Activated T-cell treated with anti-CD3 and anti-CD28 coated beads for 24 hours (primary cell): ENCODE results near the gene TPRG1L.

Experiments
- DNase-seq: peaks from one replicate; pipeline ENCODE4 v3.0.0-alpha.2; 2020; ENCODE audit warnings: low read depth

Gene TPRG1L

DNA sequence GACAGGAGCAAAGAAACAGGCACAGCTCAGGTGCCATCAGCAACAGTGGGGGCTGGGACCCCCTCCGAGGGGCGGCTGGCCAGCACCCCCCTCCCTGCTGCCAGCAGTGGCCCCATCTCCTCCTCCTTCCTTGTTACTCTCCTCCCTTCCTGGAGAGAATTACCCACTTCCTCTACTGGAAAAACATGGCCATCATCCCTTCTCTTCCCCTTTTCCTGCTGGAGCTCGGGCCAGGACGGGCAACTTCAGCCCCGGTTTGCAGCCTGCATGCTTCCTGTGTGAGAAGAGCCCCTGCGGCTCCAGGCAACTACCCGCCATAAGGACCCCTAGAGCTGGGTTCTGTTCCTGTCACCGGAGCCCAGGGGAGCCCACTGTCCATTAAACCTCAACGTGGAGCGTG lies 31.1 kb upstream of the TPRG1L start:
- no peak for DNase-seq

DNA sequence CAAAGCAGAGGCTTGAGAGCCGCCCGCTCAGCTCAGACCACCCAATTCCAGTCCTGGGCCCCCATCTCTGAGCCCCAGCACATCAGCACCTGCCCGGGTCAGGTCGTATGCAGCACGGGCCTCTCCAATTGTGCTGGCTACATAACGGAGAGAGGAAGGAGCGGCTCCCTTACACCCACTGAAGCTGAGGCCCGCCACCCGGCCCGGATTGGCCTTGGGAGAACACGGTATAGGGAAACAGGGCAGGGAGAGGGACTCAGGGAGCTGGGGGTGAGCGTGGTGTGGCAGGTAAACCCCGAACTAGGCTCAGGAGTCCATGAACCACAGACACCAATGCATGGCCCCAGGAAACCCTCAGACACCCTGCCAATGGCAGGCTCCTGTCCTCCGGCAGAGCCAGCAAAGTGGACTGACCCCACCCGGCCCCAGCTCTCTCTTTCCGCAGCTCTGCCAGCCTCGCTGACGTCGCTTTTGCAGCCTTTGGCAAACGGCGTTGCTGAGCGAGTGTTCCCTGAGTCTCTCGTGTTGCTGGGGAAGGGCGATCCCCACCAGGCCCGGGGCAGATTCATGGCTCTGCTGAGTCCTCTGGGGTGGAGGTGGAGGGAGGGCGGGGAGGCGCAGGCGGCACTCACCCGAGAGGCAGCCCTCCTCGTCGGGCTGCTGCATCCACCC lies 30.0 kb upstream of the TPRG1L start:
- DNase-seq = no peak

DNA sequence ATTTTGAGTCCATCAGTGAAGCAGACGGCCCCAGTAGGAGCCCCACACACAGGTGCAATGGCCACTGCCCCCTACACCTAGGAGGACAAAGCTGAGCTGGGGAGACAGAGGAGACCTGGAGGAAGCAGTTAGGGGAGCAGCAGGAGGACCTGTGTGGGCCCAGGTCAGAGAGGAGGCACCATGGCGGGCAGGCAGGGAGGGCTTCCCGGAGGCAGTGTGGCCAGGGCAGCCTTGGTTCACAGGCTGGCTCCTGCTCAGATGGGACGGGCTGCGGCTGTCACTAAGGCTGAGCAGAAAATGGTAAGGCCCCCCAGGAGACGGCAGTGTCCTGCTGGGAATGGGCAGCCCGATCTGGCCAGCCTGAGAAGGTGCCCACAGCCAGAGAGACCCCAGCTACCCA lies 28.9 kb upstream of the TPRG1L start:
- no peak for DNase-seq

DNA sequence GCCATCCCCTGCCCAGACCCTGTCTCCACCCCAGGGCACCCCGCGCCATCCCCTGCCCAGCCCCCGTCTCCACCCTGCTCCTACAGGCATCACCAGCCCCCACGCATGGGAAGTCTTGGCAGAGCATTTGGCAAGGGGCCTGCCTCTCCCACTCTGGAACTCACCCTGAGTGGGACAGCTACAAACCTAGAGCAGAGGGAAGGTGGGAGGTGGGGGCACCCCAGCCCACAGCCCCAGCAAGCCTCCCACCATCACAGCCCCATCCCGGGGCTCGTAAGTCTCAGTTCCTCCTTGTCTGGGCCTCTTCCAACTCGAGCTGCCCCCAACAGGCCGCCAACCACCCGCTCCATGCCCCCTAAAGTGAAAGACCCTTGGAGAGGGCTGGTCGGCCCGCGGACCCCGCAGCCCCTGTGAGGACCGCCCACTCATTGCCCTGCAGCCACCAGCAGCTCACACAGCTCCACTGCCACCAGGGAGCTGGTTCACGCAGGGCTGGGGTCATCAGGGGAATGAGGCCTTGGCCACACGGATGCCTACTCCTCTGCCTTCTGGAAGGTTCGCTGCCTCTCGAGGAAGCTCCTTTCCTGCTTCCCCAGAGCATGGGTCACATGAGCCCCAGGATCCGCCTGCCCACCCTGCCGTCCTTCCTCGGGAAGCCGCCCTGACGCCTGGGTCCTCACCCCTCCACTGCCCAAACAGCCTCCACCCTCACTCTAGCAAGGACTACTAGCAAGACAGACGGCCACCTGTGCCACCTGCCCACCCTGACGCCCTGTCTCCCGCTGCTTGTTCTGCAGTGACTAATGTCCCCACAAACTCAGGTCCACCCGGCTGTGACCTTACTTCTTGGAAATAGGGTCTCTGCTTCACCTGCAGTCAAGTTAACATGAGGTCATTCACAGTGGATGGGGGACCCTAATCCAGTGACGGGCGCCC lies 27.9 kb upstream of the TPRG1L start:
- no peak for DNase-seq

DNA sequence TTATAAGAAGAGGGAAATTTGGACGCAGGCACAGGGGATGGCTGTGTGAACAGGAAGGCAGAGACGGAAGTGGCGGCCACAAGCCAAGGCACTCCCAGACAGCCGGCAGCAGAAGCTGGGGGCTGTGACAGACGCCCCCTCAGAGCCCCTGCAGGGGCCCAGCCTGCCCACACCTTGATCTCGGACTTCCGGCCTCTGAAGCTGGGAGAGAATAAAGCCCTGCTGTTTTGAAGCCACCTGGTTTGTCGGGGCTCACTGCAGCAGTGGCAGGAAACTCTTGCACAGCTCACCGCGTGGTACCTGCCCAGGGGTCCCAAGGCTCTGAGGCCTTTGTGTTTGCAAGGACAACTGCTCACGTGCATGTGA lies 27.2 kb upstream of the TPRG1L start:
- no peak for DNase-seq

DNA sequence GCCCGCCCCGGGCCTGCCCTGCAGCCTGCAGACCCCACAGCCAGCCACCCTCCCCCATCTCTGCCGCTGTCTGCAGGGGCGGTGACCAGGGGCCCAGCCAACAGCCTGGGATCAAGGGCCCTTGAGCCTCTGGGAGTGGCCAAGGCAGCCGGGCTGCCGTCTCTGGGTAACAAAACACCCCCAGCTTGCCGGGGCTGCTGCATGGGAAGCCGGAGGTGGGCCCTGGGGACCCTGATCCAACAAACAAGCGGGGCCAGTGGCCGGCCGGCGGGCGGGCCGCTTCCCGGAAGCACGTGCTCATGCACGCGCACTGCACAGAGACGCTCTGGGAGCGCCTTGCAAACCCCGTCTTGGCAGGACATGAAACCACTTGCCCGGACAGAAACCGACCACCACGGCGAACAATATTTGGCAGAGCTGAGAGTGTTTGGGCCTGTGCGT lies 26.7 kb upstream of the TPRG1L start:
- DNase-seq = no peak

DNA sequence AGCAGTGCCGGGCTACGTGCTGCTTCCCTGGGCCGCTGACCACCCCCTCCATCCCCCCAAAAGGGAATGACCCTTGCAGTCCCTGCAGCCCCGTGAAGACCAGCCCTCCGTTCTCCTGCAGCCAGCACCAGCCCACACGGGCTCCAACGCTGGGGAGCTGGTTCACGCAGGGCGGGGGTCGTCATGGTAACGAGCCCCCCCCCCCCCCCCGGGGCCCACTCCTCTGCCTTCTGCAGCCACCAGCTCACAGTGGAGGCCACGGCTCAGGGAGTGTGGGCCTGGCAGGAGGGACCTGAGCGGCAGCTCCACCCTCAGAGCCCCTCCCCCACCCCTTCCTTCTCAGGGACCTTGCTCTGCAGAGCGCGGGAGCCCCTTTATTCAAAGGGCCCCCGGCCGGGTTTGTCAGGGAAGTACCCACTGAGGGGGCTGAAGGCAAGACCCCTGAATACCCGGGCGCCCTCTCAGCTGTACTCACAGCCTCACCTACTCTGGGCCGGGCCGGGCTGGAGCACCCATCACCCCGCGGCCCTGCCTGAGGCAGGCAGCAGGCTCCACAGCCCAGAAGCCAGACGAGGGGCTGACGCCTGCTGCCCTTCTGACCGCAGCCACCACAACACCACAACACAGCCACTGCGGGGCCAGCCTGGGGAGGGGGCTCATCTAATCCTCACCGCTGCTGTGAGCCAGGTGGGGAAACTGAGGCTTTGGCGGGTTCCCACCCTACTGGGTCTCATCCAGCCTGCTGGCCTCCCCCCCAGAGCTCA lies 26.1 kb upstream of the TPRG1L start:
- no peak for DNase-seq

DNA sequence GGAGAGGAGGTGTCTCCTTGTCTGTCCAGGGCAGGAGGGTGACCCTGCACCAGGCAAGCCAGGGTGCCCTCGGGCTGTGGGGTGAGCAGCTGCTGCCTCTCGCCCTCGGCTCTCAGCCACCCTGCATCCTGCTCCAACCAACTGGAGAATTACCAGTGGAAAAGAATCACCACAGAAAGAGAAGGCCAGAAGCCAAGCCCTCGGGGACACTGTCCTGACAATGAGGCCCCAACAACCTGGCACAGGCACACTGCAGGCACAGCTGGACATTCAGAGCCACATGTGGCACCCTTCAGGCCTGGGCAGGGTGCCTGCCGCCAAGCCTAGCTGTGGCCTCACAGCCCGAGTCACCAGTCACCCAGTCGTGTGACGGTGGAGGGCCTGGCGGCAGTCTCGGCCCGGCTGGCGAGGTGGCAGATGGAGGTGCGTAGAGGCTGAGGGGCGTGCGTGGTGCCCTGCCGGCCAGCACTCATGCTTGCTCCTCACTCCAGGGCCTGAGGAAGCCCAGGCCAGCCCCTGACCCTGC lies 25.5 kb upstream of the TPRG1L start:
- no peak for DNase-seq

DNA sequence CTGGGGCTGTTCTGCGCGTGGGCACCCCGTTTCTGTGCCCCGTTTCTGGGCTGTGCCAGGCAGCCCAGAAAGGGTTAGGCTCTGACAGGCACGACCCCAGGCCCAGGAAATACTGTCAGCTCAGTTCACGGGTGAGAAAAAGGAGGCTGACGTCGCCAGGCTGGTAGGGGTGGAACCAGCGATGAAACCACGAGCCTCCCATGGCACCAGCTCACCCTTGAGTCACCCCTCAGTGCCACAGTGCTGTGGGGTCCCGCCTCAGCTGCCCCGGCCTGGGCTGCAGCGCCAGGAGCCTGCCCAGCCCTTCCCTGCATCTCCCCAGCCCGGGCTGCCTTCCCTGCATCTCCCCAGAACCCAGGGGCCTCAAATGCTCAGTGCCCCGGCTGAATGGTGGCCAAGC lies 25.0 kb upstream of the TPRG1L start:
- DNase-seq = no peak

DNA sequence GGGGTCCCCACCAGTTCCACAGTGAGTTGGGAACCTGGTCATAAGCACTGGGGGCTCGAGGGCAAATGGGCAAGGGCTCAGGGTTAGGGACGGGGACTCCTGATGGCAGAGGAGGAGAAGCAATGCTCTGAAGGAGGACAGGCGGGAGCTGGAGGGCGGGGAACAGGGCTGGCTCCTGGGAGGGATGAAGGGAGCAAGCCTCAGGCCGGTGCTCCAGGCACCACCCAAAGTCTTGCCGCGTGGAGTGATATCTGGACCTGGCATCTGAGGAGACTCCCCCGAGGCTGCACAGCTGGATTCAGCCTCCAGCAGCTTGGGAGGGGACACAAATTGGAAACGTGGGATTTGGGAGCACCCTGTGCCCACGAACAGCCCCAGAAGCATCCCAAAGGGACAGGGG lies 24.5 kb upstream of the TPRG1L start:
- DNase-seq = no peak

DNA sequence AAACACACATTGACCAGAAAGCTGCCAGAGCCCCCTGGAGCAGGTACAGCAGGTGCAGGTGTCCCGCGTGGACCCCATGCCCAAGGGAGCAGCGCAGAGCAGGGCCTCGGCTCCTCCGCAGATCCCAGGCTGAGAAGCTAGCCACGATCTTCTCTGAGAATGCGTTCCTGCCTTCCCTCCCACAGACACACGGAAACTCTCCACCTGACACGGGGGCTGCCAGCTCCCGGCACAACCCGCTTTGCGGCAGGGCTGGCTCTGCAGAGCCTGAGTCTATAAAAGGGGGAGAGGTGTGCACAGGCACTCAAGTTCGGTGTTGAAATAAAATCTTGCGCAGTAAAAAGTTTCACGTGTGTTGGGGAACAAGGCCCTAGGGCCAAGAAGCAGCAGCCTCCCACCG lies 23.1 kb upstream of the TPRG1L start:
- no peak for DNase-seq

DNA sequence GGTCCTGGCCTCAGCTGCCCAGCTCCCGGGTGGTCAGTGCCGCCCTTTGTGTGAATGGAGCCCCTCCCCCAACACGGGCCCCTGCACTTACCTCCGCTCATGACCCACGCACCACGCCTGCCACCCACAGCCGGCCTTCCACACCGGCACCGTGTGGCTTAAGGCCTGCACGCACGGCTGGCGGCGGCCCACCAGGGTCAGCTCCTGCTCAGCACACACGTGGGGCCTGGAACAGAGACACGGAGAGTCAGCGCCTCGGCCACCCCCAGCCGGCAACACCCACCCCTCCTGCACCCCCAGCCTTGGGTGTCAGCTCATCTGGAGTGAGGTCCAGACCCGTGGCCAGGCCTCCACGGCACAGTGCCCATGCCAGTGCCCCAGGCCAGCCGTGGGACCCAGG lies 22.4 kb upstream of the TPRG1L start:
- DNase-seq = no peak

DNA sequence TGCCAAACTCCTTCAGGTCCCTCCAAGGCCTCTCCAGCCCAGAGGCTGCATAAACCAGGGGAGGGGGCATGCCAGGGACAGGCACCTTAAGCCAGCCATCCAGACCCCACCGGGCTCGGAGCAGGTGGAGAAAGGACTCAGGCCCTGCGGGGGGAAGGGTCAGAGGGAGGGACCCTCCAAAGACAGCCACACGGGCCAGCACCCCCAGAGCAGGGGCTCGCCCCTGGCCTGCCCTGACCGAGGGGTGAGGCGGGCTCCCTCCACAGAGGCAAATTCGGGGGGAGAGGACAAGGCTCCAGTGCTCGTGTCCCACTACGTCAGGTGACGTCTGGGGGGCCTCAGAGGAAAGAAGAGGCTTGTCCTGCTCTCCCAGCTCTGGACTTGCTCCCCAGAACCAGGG lies 21.7 kb upstream of the TPRG1L start:
- no peak for DNase-seq

DNA sequence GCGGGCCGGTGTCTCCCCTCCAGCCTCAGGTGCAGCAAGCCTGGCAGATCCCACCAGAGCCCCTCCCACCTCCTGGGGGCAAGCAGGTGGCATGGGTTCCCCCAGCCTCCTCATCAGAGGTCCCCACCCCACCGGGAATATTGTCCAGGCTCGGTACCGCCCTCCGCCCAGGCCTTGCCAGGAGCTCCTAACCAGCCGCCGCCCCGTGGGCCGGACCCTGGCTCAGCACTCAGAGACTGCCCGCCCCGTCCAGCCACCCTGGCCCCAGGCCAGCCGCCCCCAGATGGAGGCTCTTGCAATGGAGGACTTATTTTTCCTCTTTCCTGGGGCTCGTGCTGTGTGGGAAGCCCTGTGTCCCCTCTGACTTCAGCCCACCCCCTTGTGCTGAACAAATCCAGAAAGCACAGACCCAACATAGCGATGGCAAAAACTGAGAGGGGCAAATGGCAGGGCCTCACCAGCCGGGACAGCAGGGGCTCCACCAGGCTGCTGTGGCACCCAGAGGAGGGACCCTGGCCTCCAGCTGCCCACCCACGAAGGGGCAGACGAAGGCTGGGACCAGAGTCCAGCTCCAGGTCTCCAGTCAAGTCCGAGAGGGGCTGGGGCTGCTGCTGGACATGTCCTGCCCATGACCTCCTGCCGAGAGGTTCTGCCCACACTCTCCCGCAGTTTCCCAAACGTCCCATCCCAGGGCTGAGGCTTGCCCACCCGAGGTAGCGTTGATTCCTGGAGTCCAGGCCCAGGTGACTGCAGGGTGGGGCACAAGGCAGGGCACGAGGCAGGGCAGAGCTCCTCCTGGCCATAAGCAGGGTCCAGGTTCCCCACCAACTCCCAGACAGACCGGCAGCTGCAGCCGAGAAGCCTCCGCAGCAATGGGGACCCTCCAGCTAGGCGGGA lies 21.0 kb upstream of the TPRG1L start:
- no peak for DNase-seq

DNA sequence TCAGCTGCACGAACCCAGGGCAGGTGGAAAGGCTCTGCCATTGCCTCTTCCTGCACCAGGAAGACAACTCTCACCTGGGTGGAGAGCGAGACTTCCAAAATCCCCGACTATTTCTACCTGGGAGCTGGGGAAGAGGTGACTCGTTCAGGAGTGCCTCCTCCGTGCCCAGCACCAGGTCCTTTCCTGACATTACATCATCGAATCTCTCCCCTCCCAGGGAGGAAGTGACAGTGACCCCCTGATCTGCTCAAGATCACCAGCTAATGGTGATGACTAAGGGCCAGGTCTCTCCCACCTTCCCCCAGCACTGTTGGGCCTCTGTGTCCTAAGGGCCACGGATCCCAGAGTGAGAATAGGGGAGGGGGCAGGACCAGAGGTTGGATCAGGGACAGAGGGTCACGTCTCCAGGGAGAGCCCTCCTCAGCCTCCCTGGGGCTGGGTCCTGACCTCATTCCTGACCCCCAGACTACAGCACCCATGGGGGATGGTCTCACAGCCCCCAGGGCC lies 20.3 kb upstream of the TPRG1L start:
- DNase-seq = no peak

DNA sequence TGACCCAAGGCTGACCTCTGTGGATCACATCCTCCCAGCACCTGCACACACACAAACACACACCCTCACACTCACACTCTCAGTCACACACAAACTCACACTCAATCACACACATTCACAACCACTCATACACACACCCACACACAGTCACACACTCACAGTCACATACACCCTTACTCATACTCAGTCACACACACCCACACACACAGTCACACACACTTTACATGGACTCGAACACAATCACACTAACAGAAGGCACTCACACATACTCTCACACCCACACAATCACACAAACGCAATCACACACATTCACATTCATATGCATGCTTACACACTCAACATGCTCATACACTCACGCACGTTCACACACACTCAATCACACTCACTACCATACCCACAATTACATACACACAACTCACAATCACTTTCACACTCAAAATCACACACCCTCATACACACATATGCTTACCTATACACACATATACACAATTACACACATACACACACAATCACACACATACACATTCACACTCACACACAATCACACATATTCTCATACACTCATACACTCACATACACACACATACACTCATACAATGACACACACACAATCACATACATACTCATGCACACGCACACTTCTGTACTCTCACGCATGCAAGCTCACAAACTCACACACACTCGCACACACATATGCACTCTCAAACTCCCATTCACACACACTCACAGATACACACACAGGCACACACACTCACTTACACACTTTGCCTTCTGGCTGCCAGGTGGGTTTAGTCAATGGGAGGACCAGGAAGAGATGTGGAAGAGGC lies 19.6 kb upstream of the TPRG1L start:
- DNase-seq = no peak

DNA sequence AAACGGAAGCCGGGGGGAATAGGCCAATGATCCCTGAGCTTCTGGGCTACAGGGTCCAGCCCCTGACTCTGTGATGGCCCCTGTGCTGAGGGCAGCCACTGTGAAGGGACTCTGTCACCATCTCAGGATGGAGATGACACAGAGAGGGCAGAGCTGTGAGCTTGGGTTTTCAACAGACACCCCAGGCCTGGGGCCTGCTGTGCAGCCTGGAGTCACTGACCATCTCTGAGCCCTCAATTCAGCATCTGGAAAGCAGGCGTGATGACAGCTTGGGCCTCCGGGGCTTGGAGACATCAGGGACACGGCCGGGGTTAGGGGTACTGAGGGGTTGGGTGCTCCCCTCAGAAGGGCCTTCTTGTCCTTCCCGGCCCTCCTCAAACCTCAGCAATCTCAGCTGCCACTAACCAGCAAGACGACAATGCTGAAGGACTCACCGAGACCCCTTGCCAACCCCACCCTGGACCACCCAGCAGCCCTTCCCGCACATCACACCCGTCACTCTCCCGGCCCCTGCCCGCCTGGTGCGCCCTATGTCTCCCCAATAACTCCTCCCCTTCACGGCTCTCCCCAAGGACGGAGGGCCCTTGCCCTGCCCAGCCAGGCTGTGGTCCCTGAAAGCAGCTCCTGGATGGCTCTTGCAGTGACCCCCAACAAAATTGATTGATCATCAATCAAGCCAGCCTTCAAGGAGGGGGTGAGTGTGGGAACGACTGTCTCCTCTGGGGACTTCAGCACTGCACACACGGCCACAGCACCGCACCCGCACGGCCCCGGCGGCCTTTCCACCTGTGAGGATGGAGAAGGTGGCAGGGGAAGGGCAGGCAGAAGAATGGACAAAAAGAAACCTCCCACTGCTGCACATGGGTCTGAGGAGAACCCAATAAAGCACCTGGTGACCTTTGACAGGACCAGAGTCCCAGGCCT lies 17.8 kb upstream of the TPRG1L start:
- DNase-seq = no peak

DNA sequence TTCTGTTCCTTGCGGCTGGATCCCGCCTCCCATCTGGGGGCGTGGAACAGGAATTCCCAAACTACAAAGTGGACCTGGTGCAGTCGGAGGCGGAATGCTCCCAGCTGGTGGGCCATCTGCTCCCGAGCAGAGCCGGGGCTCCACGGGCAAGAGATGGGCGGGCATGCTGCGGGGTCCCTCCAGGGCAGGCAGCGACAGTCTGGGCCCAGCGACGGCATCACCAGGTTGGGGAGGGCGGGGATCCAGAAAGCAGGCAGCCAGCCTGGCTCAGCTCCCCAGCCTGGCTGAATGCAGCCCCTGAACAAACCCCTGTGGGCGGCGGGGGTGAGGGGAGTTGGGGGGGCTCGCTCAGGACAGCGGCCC lies 17.1 kb upstream of the TPRG1L start:
- no peak for DNase-seq

DNA sequence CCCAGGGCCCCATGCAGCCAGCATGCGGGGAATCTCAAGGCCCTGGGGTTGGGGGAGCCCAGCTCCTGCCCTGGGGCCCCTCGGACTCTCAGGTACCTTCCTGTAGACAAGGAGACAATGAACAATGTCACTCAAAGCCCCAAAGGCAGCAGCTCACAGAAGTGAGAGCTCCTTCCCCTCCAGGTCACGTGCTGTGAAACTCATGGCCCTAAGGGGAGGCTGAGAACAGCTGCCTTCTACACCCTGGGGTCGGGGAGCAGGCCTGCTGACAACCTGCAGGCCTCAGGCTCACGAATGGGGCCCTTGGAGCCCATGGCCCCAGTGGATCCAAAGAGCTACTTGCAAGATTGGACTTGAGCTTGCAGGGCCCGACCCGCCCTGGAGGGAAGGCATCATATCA lies 16.7 kb upstream of the TPRG1L start:
- DNase-seq = no peak
